B cell (primary cell): ENCODE measurements around the gene DPH1.

ENCODE experiments used
- EZH2 ChIP-seq: IDR thresholded peaks from 2 replicates; pipeline ENCODE4 v1.6.1; 2012; ENCODE audit warnings: borderline replicate concordance, low read depth, mild to moderate bottlenecking, moderate library complexity, low read length; ENCODE audit not compliant: insufficient read depth, poor library complexity, severe bottlenecking
- TF ChIP-seq, protein P1 (sequence below): fragments of 200-600 bp; IDR thresholded peaks from one replicate; pipeline ENCODE4 v1.8.0; 2022; ENCODE audit warnings: antibody characterized with exemption, mild to moderate bottlenecking

DNA sequence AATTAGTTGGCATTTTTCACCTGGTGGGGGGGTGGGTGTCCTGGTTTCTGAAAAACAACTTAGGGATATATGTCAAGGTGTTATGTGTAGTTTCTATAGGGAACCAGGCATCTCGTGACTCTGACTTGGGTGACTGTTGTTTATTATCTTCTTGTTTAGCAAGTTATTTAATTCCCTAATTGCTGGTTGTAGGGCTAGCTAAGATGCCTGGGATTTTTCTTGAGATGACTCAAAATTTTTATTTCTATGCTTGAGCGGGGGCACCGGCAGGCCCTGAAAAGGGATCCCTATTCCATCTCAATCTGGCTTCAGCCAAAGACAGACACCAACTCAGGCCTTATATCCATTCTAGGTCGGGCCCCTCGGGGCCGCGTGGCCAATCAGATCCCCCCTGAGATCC is 3.2 kb downstream of the DPH1 start:
- TF ChIP-seq, protein P1, sequence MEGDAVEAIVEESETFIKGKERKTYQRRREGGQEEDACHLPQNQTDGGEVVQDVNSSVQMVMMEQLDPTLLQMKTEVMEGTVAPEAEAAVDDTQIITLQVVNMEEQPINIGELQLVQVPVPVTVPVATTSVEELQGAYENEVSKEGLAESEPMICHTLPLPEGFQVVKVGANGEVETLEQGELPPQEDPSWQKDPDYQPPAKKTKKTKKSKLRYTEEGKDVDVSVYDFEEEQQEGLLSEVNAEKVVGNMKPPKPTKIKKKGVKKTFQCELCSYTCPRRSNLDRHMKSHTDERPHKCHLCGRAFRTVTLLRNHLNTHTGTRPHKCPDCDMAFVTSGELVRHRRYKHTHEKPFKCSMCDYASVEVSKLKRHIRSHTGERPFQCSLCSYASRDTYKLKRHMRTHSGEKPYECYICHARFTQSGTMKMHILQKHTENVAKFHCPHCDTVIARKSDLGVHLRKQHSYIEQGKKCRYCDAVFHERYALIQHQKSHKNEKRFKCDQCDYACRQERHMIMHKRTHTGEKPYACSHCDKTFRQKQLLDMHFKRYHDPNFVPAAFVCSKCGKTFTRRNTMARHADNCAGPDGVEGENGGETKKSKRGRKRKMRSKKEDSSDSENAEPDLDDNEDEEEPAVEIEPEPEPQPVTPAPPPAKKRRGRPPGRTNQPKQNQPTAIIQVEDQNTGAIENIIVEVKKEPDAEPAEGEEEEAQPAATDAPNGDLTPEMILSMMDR = no peak
- TF ChIP-seq EZH2 = no peak
